ENCODE measurements around the gene TAF8.

GRCh38 chr6:42047213-42047590, 3.1 kb upstream of the TAF8 start:
- TF ChIP-seq, protein P1, sequence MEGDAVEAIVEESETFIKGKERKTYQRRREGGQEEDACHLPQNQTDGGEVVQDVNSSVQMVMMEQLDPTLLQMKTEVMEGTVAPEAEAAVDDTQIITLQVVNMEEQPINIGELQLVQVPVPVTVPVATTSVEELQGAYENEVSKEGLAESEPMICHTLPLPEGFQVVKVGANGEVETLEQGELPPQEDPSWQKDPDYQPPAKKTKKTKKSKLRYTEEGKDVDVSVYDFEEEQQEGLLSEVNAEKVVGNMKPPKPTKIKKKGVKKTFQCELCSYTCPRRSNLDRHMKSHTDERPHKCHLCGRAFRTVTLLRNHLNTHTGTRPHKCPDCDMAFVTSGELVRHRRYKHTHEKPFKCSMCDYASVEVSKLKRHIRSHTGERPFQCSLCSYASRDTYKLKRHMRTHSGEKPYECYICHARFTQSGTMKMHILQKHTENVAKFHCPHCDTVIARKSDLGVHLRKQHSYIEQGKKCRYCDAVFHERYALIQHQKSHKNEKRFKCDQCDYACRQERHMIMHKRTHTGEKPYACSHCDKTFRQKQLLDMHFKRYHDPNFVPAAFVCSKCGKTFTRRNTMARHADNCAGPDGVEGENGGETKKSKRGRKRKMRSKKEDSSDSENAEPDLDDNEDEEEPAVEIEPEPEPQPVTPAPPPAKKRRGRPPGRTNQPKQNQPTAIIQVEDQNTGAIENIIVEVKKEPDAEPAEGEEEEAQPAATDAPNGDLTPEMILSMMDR (IDR thresholded peaks at IDR 0.05) = no peak
- TF ChIP-seq POLR2A (IDR thresholded peaks at IDR 0.05) = no peak
